Measurements from ENCODE around the gene PAPSS2.

PAPSS2 gene

GRCh38 chr10:87696922-87697745 is 37.5 kb downstream of the PAPSS2 start:
- H3K4me3 Mint-ChIP-seq, result no peak overlapping the region
- no peaks in the 10 kb centered on the region for H3K36me3 Mint-ChIP-seq (ENCODE audit: low read depth)

GRCh38 chr10:87700031-87700796 is 40.5 kb downstream of the PAPSS2 start:
- no peaks in the 10 kb centered on the region for H3K9me3 Mint-ChIP-seq
- no peaks in the 10 kb centered on the region for H3K36me3 Mint-ChIP-seq (ENCODE audit: low read depth)
- H3K4me3 Mint-ChIP-seq, result no peak overlapping the region
- H3K4me1 Mint-ChIP-seq (ENCODE audit: low read depth), result no peaks in the 10 kb centered on the region
- no peak overlapping the region for H3K27ac Mint-ChIP-seq
- peaks cover 25% of the 10 kb centered on the region for H3K27me3 Mint-ChIP-seq (ENCODE audit: low read depth)

More at GRCh38 chr10:87696922-87697745, 37.5 kb downstream of the PAPSS2 start:
- Mint-ChIP-seq H3K27ac (no peak overlapping the region), H3K9me3 (no peaks in the 10 kb centered on the region), H3K4me1 (ENCODE audit: low read depth) (no peaks in the 10 kb centered on the region), H3K27me3 (ENCODE audit: low read depth) (peaks cover 29% of the 10 kb centered on the region)

GRCh38 chr10:87702260-87702972 is 42.7 kb downstream of the PAPSS2 start:
- Mint-ChIP-seq H3K27me3 (ENCODE audit: low read depth) (peaks cover 15% of the 10 kb centered on the region), H3K9me3 (no peaks in the 10 kb centered on the region), H3K27ac (no peak overlapping the region), H3K4me3 (no peak overlapping the region), H3K4me1 (ENCODE audit: low read depth) (no peaks in the 10 kb centered on the region), H3K36me3 (ENCODE audit: low read depth) (no peaks in the 10 kb centered on the region)

GRCh38 chr10:87702973-87703294 is 43.3 kb downstream of the PAPSS2 start:
- Mint-ChIP-seq H3K9me3 (no peaks in the 10 kb centered on the region), H3K36me3 (ENCODE audit: low read depth) (no peaks in the 10 kb centered on the region), H3K27ac (no peak overlapping the region), H3K4me1 (ENCODE audit: low read depth) (no peaks in the 10 kb centered on the region), H3K27me3 (ENCODE audit: low read depth) (peaks cover 12% of the 10 kb centered on the region), H3K4me3 (no peak overlapping the region)

GRCh38 chr10:87703771-87704170 is 44.1 kb downstream of the PAPSS2 start:
- Mint-ChIP-seq H3K4me3 (no peak overlapping the region), H3K4me1 (ENCODE audit: low read depth) (no peaks in the 10 kb centered on the region), H3K27me3 (ENCODE audit: low read depth) (peaks cover 10% of the 10 kb centered on the region), H3K9me3 (no peaks in the 10 kb centered on the region), H3K27ac (no peak overlapping the region), H3K36me3 (ENCODE audit: low read depth) (no peaks in the 10 kb centered on the region)

GRCh38 chr10:87705339-87705738 is 45.7 kb downstream of the PAPSS2 start:
- no peak overlapping the region for H3K4me3 Mint-ChIP-seq
- H3K9me3 Mint-ChIP-seq, result no peaks in the 10 kb centered on the region
- no peak overlapping the region for H3K27ac Mint-ChIP-seq
- H3K27me3 Mint-ChIP-seq (ENCODE audit: low read depth), result peaks cover 10% of the 10 kb centered on the region
- no peaks in the 10 kb centered on the region for H3K36me3 Mint-ChIP-seq (ENCODE audit: low read depth)
- H3K4me1 Mint-ChIP-seq (ENCODE audit: low read depth), result no peaks in the 10 kb centered on the region

- no peaks in the 10 kb centered on the region for H3K4me1 Mint-ChIP-seq (ENCODE audit: low read depth)
- H3K36me3 Mint-ChIP-seq (ENCODE audit: low read depth), result no peaks in the 10 kb centered on the region
- H3K27me3 Mint-ChIP-seq (ENCODE audit: low read depth), result peaks cover 5% of the 10 kb centered on the region
- H3K9me3 Mint-ChIP-seq, result no peaks in the 10 kb centered on the region
- no peak overlapping the region for H3K4me3 Mint-ChIP-seq
- no peak overlapping the region for H3K27ac Mint-ChIP-seq
Measured at GRCh38 chr10:87706731-87707130, 47.1 kb downstream of the PAPSS2 start.

- Mint-ChIP-seq H3K27me3 (ENCODE audit: low read depth) (peaks cover 5% of the 10 kb centered on the region), H3K9me3 (no peaks in the 10 kb centered on the region), H3K36me3 (ENCODE audit: low read depth) (no peaks in the 10 kb centered on the region), H3K4me3 (no peak overlapping the region), H3K4me1 (ENCODE audit: low read depth) (no peaks in the 10 kb centered on the region), H3K27ac (no peak overlapping the region)
Measured at GRCh38 chr10:87707254-87707653, 47.6 kb downstream of the PAPSS2 start.

- peaks cover 15% of the 10 kb centered on the region for H3K27me3 Mint-ChIP-seq (ENCODE audit: low read depth)
- no peaks in the 10 kb centered on the region for H3K36me3 Mint-ChIP-seq (ENCODE audit: low read depth)
- H3K27ac Mint-ChIP-seq, result no peak overlapping the region
- H3K4me3 Mint-ChIP-seq, result no peak overlapping the region
- peaks cover 6% of the 10 kb centered on the region for H3K4me1 Mint-ChIP-seq (ENCODE audit: low read depth)
- no peaks in the 10 kb centered on the region for H3K9me3 Mint-ChIP-seq
Measured at GRCh38 chr10:87712913-87713616, 53.4 kb downstream of the PAPSS2 start.

GRCh38 chr10:87713707-87714106 is 54.0 kb downstream of the PAPSS2 start:
- H3K4me3 Mint-ChIP-seq, result no peak overlapping the region
- H3K36me3 Mint-ChIP-seq (ENCODE audit: low read depth), result no peaks in the 10 kb centered on the region
- no peaks in the 10 kb centered on the region for H3K9me3 Mint-ChIP-seq
- peaks cover 15% of the 10 kb centered on the region for H3K27me3 Mint-ChIP-seq (ENCODE audit: low read depth)
- peaks cover 6% of the 10 kb centered on the region for H3K4me1 Mint-ChIP-seq (ENCODE audit: low read depth)
- no peak overlapping the region for H3K27ac Mint-ChIP-seq

GRCh38 chr10:87715552-87716347 is 56.1 kb downstream of the PAPSS2 start:
- no peak overlapping the region for H3K27ac Mint-ChIP-seq
- no peaks in the 10 kb centered on the region for H3K9me3 Mint-ChIP-seq
- H3K4me3 Mint-ChIP-seq, result no peak overlapping the region
- peaks cover 12% of the 10 kb centered on the region for H3K27me3 Mint-ChIP-seq (ENCODE audit: low read depth)
- no peaks in the 10 kb centered on the region for H3K36me3 Mint-ChIP-seq (ENCODE audit: low read depth)
- peaks cover 6% of the 10 kb centered on the region for H3K4me1 Mint-ChIP-seq (ENCODE audit: low read depth)

- peaks cover 16% of the 10 kb centered on the region for H3K27me3 Mint-ChIP-seq (ENCODE audit: low read depth)
- no peak overlapping the region for H3K4me3 Mint-ChIP-seq
- H3K4me1 Mint-ChIP-seq (ENCODE audit: low read depth), result peaks cover 6% of the 10 kb centered on the region
- no peaks in the 10 kb centered on the region for H3K36me3 Mint-ChIP-seq (ENCODE audit: low read depth)
- H3K27ac Mint-ChIP-seq, result no peak overlapping the region
- H3K9me3 Mint-ChIP-seq, result no peaks in the 10 kb centered on the region
Measured at GRCh38 chr10:87716348-87716670, 56.6 kb downstream of the PAPSS2 start.

- H3K36me3 Mint-ChIP-seq (ENCODE audit: low read depth), result no peaks in the 10 kb centered on the region
- no peak overlapping the region for H3K27ac Mint-ChIP-seq
- peaks cover 6% of the 10 kb centered on the region for H3K4me1 Mint-ChIP-seq (ENCODE audit: low read depth)
- no peaks in the 10 kb centered on the region for H3K9me3 Mint-ChIP-seq
- H3K27me3 Mint-ChIP-seq (ENCODE audit: low read depth), result peaks cover 29% of the 10 kb centered on the region
- no peak overlapping the region for H3K4me3 Mint-ChIP-seq
Measured at GRCh38 chr10:87720665-87721064, 61.0 kb downstream of the PAPSS2 start.

GRCh38 chr10:87721781-87722180 is 62.1 kb downstream of the PAPSS2 start:
- Mint-ChIP-seq H3K4me1 (ENCODE audit: low read depth) (no peaks in the 10 kb centered on the region), H3K27ac (no peak overlapping the region)

More at GRCh38 chr10:87721781-87722180, 62.1 kb downstream of the PAPSS2 start:
- Mint-ChIP-seq H3K4me3 (no peak overlapping the region), H3K9me3 (no peaks in the 10 kb centered on the region), H3K36me3 (ENCODE audit: low read depth) (no peaks in the 10 kb centered on the region), H3K27me3 (ENCODE audit: low read depth) (peaks cover 23% of the 10 kb centered on the region)
